LNCAP (cell line): ENCODE data around the gene ZDHHC5.

Source experiments
- TF ChIP-seq, protein P1 (sequence below): fragments of 450-650 bp; IDR thresholded peaks from 2 replicates; pipeline ENCODE4 v1.5.1; 2017; ENCODE audit warnings: mild to moderate bottlenecking

Gene ZDHHC5

DNA sequence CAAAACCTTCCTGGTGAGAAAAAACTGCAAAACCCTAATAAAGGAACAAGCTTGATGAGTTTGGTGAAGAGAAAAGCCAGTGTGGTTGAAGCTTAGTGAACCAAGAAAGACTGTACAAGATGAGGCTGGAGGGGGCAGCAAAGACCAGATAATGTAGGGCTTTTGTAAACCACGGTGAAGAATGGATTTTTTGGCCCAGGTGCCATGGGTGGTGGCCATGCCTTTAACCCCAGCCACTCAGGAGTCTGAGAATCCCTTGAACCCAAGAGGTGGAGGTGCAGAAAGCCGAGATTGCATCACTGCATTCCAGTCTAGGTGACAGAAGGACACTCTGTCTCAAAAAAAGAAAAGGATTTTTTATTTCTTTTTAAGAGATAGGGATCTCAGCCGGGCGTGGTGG is 5.0 kb upstream of the ZDHHC5 start:
- TF ChIP-seq, protein P1, sequence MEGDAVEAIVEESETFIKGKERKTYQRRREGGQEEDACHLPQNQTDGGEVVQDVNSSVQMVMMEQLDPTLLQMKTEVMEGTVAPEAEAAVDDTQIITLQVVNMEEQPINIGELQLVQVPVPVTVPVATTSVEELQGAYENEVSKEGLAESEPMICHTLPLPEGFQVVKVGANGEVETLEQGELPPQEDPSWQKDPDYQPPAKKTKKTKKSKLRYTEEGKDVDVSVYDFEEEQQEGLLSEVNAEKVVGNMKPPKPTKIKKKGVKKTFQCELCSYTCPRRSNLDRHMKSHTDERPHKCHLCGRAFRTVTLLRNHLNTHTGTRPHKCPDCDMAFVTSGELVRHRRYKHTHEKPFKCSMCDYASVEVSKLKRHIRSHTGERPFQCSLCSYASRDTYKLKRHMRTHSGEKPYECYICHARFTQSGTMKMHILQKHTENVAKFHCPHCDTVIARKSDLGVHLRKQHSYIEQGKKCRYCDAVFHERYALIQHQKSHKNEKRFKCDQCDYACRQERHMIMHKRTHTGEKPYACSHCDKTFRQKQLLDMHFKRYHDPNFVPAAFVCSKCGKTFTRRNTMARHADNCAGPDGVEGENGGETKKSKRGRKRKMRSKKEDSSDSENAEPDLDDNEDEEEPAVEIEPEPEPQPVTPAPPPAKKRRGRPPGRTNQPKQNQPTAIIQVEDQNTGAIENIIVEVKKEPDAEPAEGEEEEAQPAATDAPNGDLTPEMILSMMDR, result no peak

DNA sequence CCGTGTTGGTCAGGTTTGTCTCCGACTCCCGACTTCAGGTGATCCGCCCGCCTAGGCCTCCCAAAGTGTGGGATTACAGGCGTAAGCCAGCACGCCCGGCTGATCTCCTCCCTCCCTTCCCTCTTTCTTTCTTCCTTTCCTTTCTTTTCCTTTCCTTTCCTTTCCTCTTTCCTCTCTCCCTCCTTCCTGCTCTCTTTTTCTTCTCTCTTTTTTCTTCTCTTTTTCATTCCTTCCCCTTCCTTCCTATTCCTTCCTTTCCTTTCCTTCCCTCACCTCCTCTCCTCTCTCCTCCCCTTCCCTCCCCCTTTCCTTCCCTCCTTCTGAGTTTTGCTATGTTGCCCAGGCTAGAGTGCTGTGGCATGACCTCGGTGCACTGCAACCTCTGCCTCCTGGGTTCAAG is 3.9 kb upstream of the ZDHHC5 start:
- TF ChIP-seq, protein P1, result no peak

DNA sequence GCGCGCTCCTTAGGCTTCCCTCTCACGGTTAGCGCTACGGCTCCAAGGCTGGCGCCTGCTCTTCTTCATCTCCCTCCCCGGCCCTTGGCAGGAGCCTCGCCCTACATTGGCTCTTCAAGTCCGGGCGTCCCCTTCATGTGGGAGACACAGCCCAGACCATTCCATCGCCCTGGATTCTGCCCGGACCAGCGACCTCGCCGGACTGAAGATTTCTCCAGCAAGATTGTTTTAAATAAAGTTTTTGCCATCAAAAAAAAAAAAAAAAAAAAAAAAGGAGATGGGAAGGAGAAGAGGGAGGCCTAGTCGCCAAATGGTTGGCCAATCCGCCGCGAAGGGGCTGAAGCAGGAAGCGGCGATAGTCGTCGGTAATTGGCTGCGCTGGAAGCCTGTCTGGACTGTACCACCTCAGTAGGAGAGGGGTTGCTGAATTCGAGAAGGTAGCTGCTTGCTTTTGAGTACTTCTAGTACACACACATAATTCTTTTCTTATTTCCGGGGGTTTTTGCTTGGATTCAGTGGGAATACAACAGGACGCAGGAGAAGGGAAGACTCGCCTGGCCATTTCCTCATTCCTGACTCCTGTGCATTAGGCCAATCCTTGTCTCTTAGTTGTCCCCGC is 688 bp upstream of the ZDHHC5 start:
- TF ChIP-seq, protein P1, result no peak

DNA sequence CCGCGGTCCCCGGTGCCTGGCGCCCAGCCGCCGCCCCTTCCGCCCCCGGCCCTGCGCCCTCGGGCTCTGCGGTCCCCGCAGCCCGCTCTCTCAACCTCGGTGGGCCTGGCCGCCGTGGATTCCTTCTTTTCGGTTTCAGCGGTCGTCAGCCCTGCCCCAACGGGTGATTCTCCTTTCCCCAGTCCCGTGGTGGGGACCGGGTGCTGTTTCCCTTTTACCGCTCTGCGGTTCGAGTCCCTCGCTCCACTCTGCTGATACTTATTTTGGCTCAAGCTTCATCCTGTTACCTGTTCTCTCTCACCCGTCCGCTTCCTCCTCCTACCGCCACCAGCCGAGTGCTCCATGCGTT is 494 bp downstream of the ZDHHC5 start:
- TF ChIP-seq, protein P1, result no peak

DNA sequence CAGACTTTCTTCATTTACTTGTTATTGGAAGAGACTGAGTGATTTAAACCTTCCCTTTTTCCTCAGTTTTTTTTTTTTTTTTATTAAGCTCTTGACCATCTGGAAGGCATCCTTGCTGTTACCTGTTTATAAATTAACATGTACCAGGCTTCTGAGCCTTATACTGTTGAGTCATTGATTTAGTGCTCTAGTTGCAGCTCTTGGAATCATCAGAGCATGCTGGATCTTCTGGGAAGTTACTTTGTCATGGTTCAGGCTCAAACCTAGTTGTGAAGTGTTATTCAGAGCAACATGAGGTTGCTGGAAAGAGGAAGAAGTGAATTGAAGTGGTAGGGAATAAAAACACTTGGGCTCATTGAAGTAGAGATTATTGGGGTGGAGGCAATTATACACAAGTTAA is 6.3 kb downstream of the ZDHHC5 start:
- TF ChIP-seq, protein P1, result no peak

DNA sequence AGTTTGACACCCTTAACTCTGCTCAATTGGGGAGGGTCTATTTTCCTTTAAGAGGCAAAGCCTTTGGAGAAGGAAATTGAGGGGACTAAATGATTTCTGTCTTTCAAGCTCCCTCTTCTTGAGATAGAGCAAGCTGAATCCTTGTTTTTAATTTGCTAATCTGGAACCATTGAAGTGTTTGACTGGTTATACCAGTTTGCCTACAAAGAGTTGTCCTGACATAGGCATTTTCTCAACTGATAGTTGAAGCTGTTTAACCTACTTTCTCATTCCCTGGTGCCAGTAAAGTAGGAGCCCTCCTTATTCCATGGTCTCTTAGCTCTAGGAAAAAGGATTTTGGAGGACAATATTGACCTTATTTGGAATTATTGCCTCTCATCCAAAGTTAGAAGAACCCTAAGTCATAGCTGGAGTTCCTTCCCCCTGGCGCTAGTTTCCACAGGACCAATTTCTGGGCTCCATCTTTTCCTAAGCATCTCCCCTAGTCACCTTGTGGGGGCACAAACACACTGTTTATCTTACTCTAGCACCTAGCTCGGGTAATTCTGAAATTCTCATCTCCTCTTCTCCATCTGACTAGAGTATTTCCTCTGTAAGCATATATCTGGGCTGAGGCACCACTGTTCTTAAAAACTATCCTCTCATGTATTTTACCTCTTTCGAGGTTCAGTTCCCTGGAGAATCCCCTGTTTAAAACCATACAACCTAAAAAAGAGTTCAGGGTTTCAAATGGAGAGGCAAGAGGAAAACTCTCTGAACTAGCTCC is 7.4 kb downstream of the ZDHHC5 start:
- TF ChIP-seq, protein P1, result no peak

DNA sequence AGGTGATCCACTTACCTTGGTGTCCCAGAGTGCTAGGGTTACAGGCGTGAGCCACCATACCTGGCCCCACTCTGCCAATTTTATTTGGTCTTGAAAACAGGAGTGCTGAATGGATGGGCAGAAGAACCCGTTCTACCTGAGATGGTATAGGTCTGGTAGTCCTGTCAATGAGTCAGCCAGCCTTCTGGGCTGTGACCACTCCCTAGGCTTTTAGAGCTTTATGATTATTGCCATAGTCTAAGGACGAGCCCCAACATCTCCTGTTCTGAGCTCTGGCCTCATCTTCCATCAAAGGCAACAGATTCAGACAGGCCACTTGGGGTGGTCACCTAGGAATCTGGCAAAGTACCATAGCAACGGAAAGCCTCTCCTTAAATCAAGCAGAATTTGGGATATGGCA is 11.5 kb downstream of the ZDHHC5 start:
- TF ChIP-seq, protein P1, result no peak
